HG03457 (cell line): ENCODE measurements around the gene NLK.
"Not testable (repeated sequence)": the region's sequence is repeated elsewhere in the genome, so short reads cannot be mapped to it uniquely, and the experiment has no call there.

Experiments used
- ATAC-seq: cut with Tn5 transposase; IDR thresholded peaks from one replicate; pipeline ENCODE4 v1.9.1; 2021; ENCODE audit warnings: moderate number of reproducible peaks; ENCODE audit not compliant: unreplicated experiment

Gene NLK

DNA sequence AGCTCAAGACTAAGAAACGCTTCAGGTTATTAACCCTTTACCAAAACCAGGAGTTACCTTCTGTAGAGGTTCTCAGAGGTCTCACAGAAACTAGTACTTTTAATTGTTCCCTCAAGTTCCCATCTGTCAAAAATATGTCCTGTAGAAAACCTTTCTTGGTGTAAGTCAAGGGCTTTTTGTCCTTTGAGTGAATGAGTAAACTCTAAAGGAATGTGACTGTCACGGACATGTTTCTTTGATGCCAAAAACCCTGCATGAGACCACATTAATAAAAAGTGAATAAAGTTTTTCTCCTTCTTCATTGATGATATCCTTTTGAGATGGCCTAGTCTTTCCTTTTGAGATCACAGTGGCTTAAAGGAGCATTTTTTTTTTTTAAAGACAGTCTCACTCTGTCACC lies 102.9 kb downstream of the NLK start:
- ATAC-seq: no peak

DNA sequence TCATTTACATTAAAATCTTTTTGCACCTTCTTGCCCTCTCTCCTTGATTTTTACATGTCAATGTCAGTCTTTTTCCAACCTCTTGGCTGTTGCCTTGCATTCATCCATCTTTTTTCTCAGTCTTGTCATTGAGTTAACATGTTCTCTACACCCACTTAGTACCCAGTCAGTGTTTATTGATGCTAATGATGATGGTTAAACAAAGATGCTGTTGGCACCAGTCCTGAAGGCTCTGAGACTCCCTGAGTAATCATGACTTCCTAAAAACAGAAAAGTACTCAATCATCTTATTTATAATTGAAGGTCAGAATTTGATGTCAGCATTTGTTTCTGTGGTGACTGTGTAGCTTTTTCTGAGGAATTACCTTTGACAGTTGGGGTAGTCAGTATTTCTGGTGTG lies 104.5 kb downstream of the NLK start:
- ATAC-seq: no peak

DNA sequence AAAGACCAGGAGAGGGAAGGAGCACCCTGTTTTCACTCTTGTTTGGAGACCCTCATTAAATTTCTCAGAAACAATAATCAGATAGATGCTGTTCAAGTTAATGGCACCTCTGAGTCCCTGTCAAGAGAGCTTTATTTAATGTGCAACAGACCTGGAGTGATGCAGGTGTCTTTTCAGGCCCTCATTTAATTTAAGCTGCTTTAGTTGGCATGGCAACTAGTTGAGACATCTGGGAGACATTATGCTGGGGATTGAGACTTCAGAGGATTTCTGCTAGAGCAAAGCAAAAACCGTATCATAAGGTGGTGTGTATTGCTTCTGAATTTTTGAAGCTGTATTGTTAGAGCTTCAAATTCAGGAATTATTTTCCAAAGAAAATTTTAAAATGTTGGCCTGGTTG lies 108.5 kb downstream of the NLK start:
- no peak for ATAC-seq

DNA sequence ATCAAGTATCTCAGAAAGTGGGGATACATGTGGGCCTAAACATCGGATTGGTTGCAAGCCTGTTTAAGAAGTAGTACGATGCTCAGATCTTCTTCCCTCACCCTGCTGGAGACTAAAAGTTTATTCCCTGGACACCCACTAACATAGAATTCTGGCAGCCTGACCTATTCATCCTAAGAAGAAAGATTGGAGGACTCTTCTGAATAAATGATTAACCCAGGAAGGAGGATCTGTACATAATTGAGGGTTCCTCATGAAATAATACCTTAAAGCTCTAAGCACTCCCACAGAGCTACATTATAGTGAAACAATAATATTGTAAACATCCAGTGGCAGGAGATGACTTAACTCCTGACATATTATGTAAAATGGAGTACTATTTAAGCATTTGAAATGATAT lies 111.7 kb downstream of the NLK start:
- ATAC-seq: no peak

DNA sequence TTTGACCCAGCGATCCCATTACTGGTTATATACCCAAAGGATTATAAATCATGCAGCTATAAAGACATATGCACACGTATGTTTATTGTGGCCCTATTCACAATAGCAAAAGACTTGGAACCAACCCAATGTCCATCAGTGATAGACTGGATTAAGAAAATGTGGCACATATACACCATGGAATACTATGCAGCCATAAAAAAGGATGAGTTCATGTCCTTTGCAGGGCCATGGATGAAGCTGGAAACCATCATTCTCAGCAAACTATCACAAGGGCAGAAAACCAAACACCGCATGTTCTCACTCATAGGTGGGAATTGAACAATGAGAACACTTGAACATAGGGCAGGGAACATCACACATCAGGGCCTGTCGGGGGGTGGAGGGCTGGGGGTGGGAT lies 112.9 kb downstream of the NLK start:
- ATAC-seq: not testable (repeated sequence)

DNA sequence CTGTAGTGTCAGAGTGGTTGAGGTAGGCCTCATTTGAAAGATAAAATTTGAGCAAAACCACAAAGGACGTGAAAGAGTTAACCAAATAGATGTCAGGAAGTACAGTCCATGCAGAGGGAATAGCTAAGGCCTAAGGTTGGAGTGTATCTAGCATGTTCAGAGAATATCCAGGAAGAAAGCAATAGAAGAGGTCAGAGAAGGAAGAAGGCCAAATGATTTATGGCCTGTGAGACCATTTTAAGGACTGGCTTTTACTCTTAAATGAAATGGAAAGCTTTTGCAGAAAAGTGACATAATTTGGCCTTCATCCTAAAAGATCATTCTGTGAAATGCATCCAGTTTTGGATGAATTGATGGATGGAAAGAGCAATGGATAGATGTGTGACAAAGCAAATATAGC lies 116.5 kb downstream of the NLK start:
- ATAC-seq: no peak

DNA sequence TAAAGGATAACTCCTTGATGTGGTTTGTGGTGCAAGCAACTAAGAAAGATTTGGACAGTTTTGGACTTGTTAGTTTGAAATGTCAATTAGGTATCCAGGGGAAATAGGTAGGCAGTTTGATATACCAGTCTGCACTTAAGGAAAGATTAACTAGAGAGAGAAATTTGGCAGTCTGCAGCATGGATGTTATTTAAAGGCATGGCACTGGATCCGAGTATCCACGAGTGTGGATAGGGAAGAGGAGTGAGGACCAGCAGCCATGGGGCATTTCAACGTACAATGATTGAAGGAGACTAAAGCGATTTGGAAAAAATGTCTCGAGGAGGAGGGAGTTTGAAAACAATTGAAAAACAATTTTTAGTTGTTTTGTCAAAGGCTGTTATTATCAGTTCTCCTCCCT lies 117.4 kb downstream of the NLK start:
- ATAC-seq: no peak

DNA sequence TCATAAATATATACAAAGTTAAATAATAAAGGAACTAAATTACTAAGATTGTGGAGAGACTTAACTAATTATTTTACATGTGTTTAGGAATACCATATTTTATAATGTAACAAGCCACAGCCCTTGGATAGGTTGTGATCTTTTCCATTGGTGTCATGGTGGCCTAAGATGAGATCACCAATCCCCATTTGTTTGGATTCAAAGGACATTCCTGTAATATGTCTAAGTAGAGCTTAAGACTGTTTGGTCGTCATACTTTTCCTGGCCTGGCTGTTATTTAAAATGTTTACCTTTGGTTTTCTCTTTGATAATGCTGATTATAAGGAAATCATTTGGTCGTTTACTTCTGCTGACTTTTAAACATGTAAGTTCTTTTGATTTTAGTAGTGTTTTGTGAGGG lies 118.1 kb downstream of the NLK start:
- no peak for ATAC-seq

GRCh38 chr17:28161311-28161710 lies 118.8 kb downstream of the NLK start:
- no peak for ATAC-seq

GRCh38 chr17:28166478-28166877 lies 124.0 kb downstream of the NLK start:
- ATAC-seq: no peak

DNA sequence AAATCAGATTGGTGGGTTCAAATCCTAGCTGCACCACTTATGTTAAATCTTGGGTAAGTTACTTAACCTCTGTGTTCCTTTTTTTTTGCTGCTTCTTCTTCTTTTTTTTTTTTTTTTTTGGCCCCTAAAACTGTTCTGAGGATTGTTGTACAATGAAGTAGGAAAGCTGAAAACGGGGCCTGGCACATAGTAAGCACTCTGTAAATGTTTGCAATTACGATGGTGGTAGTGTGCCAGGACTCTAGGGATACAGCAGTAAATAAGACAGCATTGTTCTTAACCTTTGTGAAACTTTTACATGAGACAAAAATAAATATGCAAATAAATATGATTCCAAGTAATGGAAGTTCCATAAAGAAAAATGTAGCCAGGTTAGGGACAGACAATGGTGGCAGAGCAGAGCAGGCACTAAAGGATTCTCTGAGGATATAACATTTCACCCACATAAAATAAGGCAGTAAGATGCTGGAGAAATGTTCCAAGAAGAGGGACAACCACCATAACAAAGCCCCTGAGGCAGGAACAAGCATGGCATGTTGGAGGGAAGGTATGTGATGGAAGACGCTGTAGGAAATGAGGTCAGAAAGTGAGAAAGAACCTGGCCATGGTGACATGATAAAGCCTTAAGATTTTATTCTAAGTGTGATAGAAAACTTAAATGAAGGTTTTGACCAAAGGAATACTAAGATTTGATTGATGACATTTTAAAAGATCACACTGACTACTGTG lies 127.3 kb downstream of the NLK start:
- ATAC-seq: no peak

- ATAC-seq: no peak
Observed at GRCh38 chr17:28170771-28171170, 128.3 kb downstream of the NLK start.

DNA sequence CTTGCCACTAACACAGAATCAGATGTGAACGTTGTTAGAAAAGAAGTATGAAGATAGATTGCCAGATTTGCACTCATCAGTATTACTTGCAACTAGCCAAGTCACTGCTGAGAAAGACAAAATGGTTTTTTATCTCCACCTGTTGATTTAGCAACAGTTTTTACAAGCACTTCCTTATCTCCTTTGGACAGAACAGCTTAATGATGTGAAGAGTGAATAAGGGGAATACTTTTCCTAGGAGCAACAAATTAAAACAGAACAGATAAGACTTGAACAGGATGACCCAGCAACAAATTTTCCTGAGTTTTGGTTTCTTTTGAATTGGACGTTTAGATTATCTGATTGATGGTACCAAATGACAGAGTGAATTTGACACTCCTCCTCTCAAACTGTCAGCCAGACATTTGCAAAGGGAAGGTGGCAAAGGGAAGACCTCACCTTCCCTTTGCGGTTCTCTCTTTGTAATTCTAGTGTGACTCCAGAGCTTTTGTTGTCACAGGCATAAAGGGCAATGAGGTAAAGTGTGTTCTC lies 130.6 kb downstream of the NLK start:
- ATAC-seq: no peak

GRCh38 chr17:28173801-28174200 lies 131.3 kb downstream of the NLK start:
- ATAC-seq: no peak

DNA sequence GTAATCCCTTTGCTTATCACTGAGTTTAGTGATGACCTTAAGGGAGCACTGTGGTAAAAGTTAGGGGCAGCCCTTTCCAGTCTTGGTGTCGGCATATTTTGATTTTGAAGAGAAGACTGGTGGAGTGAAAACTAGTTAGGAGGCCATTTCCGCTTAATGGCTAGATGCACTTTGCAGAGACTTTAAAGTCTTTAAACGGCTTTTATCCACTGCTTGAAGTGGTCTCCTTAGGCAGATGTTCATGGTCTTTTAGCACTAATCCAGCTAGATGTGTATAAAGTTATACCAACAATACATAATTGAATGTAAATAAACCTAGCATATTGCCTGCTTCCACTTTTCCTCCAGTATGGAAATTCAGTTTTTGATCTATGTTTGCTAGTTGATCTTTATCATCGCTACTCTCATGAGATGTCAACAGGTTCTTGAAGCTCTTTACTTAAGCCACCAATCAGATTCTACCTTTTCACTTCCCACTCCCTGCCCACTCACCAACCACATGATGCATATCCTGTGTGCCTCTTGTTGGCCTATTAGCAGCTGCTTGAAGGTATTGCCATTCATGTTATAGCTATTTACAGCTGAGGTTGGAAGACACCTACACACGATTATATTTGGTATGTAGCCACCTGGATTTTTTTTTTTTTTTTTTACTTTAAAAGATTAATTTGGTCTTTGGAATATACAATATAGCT lies 132.0 kb downstream of the NLK start:
- no peak for ATAC-seq

DNA sequence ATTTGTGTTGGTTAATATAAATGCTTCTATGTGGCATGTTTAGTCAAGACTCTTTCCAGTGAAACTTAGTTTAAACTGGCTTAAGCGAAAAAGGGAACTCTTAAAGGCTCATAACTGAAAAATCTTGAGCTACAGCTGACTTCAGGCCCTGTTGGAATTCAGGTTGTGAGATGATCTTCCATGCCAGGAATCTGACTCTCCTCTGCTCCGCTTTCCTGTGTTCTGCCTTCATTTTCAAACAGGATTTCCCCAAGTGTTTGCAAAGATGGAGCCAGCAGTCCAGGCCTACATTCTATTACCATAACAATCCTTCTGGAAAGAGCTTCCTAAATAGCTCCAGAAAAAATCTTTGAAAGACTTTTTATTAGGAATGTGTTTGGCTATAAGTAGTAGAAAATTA lies 134.9 kb downstream of the NLK start:
- ATAC-seq: no peak

DNA sequence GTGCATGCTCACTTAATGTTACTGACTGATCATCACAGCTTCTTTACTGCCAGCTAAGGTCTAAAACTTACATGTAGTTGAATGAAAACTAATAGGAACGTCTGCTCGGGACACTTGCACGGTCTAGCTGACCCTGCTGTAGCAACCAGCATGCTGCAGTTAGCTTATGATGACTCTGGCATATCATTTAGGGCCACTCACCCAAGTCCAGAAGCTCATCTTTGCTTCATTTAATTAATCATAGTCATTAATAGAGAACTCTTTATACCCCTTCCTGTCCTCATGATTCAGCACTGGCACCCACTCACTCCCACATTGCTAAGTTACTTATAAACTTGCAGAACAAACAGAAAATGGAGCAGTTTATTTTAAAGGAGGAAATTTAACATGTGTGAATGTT lies 136.3 kb downstream of the NLK start:
- ATAC-seq: no peak

DNA sequence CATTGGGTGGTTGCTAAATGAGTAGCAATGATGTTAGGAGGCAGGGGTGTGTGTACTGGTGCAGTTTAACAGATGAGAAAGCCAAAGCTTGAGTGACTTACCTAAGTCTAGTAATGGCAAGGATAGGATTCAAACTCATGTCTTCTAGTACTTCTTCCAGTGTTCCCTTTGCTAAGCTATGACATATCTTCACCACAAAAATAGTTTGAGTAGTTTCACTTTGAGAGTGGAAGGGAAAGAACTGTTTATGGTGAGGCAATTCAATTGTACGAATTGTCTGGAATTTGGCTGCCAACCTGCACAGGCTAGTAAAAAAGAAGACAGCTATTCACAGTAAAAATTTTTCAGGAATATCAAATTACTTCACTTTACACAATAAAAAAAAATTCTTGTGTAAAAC lies 138.0 kb downstream of the NLK start:
- no peak for ATAC-seq

DNA sequence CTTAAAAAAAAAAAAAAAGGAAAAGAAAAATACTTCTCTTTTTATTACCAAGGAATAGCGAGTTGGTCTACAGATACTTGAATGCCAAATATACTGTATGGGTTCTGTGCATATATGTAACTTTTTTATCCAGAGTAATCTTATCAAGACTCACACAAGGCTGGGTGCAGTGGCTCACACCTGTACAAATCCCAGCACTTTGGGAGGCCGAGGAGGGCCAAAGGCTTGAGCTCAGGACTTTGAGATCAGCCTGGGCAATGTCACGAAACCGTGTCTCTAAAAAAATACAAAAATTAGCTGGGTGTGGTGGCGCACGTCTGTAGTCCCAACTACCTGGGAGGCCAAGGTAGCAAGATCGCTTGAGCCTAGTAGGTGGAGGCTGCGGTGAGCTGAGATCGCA lies 139.1 kb downstream of the NLK start:
- ATAC-seq: no peak

DNA sequence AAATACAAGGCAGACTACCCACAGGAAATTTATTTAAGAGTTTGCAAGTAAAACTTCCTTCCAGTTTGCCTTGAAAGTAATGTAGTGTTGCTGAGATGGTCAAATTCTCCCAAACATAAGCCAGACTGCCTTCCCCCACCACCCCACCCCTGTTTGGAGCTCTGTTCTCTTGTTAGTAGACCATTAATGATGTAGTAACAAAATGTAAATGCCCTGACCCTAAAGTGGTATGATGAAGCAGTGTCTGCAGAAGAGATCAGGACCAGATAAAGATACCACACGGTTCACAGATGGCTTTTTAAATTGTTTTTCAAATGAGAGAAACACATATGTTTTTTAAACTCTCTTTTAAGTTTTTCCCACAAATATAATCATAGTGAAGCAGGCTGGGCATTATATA lies 140.1 kb downstream of the NLK start:
- ATAC-seq: no peak

GRCh38 chr17:28185658-28186057 lies 143.2 kb downstream of the NLK start:
- no peak for ATAC-seq

GRCh38 chr17:28186472-28186871 lies 144.0 kb downstream of the NLK start:
- not testable (repeated sequence) for ATAC-seq

GRCh38 chr17:28187931-28188330 lies 145.5 kb downstream of the NLK start:
- no peak for ATAC-seq
